Upper lobe of left lung (tissue), 4 donors: Measurements from ENCODE around the gene UNC45B.
"Not testable (repeated sequence)": the region's sequence is repeated elsewhere in the genome, so short reads cannot be mapped to it uniquely, and the experiment has no call there.

Experiments used
- CTCF ChIP-seq, 6 experiments: fragments of 450-650 bp in 4 of 6; fragments of 200-600 bp in 2 of 6; sonication (generic) in 2 of 6; IDR thresholded peaks; one replicate each; pipeline ENCODE4 v1.5.1; 2016 to 2019; ENCODE audit warnings: antibody characterized with exemption in 6 of 6
- POLR2A ChIP-seq, 4 donors: fragments of 450-650 bp; IDR thresholded peaks; one replicate each; pipeline ENCODE4 v1.5.1; 2016 to 2017; ENCODE audit warnings: antibody characterized with exemption in 4 of 4, mild to moderate bottlenecking in 2 of 4

GRCh38 chr17:35110791-35111190 is 36.8 kb upstream of the UNC45B start:
- not testable (repeated sequence) for TF ChIP-seq POLR2A, CTCF (IDR thresholded peaks at IDR 0.05)
